Fibroblast of villous mesenchyme (primary cell): ENCODE results near the gene METTL25. TPM values are rescaled to one million over a fixed set of nuclear protein-coding genes. Genes with fewer than 3 reads are reported as not detected.
"Not testable (repeated sequence)": the region's sequence is repeated elsewhere in the genome, so short reads cannot be mapped to it uniquely, and the experiment has no call there.

Source experiments
- DNase-seq: peaks from one replicate; pipeline ENCODE4 v3.0.0-alpha.2; 2010; ENCODE audit warnings: low read depth
- H3K4me3 ChIP-seq: 2 replicates; pipeline ENCODE4 v1.5.1; 2011; ENCODE audit warnings: low read depth, mild to moderate bottlenecking, low read length
- CTCF ChIP-seq: IDR thresholded peaks from 2 replicates; pipeline ENCODE4 v1.5.1; 2012; ENCODE audit warnings: low read depth, mild to moderate bottlenecking, low read length; ENCODE audit not compliant: insufficient read depth
- total RNA-seq: library from RNA; depleted of rRNA; stranded (reverse); fragments of >200 nt; gene quantifications from 2 replicates; pipeline ENCODE4 v1.2.3, GENCODE V29; 2012

METTL25 gene
- total RNA-seq, 1 donor: 13.8 TPM

- no peak overlapping the region for H3K4me3 ChIP-seq
- no peak for TF ChIP-seq CTCF
Observed at GRCh38 chr12:82327861-82328260, 30.5 kb upstream of the METTL25 start.

GRCh38 chr12:82329508-82329907 lies 28.8 kb upstream of the METTL25 start:
- TF ChIP-seq CTCF: no peak
- DNase-seq: peak; percentile 9
- no peak overlapping the region for H3K4me3 ChIP-seq

More at GRCh38 chr12:82327861-82328260, 30.5 kb upstream of the METTL25 start:
- no peak for DNase-seq

GRCh38 chr12:82350161-82350560 lies 8.2 kb upstream of the METTL25 start:
- no peak for DNase-seq
- TF ChIP-seq CTCF: no peak
- no peak overlapping the region for H3K4me3 ChIP-seq

GRCh38 chr12:82351390-82351789 lies 6.9 kb upstream of the METTL25 start:
- no peak for DNase-seq
- TF ChIP-seq CTCF: no peak
- H3K4me3 ChIP-seq: no peak overlapping the region

DNA sequence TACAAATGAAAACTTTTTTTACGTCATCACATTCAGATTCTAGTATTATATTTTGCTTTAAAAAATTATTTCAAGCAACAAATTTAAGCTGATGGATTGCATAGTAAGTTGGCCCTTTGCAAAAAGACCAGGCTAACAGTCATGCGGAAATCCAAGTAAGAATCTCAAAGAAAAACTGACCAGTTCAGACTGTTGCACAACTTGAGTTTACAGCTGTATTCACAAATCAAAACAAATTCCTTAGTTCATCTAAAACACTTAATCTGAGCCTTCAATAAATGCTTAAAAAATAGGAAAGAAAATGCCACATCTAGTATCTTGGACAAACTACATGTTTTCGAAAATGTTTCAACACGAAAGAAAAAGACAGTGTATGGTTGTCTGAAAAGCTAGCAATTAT lies 989 bp upstream of the METTL25 start:
- peak overlapping the region; percentile 72 for H3K4me3 ChIP-seq
- peak; percentile 17 for DNase-seq
- TF ChIP-seq CTCF: no peak

GRCh38 chr12:82357845-82358199 lies 507 bp upstream of the METTL25 start:
- no peak for TF ChIP-seq CTCF
- DNase-seq: no peak
- peak overlapping the region; percentile 72 for H3K4me3 ChIP-seq

DNA sequence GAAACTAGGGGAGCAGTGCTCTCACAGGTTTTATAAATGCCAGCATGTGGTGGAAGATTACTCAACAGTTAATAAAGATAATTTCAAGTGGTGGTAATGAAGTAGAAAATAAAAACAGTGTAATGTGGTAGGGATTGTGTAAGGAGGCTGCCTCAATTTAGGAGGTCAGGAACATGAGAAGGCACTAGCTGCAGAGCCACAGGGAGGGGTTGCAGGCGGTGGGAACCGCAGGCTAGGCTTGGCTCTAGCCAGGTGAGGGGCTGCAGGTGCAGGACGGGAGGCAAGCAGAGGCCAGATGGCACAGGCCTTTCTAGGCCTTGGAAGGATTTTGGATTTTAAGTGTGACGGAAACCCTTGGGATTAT lies 768 bp downstream of the METTL25 start:
- no peak for TF ChIP-seq CTCF
- DNase-seq: peak; percentile 55
- H3K4me3 ChIP-seq: peak overlapping the region; percentile 72

- not testable (repeated sequence) for H3K4me3 ChIP-seq, DNase-seq
Observed at GRCh38 chr12:82360834-82361233, 2.5 kb downstream of the METTL25 start.
